ENCODE results near the gene UXT.

DNA sequence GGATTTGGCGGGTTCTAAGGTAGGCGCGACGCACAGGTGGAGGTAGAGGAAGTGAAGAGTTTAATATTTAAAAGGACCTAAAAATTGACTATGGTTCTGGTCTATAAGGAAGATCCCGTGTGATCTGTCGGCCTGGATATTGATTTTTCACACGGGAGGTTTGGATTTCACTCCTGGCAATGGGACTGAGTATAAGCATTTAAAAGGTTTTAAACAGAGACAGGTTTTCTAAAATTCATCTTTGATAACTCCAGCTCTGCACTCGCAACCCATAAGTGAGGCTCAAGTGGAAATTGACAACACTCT lies 394 bp upstream of the UXT start:
- TF ChIP-seq, protein P1, sequence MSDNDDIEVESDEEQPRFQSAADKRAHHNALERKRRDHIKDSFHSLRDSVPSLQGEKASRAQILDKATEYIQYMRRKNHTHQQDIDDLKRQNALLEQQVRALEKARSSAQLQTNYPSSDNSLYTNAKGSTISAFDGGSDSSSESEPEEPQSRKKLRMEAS (IDR thresholded peaks at IDR 0.05; ENCODE audit: insufficient read depth, insufficient read length) = no peak
- TF ChIP-seq, protein P2, sequence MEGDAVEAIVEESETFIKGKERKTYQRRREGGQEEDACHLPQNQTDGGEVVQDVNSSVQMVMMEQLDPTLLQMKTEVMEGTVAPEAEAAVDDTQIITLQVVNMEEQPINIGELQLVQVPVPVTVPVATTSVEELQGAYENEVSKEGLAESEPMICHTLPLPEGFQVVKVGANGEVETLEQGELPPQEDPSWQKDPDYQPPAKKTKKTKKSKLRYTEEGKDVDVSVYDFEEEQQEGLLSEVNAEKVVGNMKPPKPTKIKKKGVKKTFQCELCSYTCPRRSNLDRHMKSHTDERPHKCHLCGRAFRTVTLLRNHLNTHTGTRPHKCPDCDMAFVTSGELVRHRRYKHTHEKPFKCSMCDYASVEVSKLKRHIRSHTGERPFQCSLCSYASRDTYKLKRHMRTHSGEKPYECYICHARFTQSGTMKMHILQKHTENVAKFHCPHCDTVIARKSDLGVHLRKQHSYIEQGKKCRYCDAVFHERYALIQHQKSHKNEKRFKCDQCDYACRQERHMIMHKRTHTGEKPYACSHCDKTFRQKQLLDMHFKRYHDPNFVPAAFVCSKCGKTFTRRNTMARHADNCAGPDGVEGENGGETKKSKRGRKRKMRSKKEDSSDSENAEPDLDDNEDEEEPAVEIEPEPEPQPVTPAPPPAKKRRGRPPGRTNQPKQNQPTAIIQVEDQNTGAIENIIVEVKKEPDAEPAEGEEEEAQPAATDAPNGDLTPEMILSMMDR (IDR thresholded peaks at IDR 0.05; ENCODE audit: extremely low read depth in 1 of 2, insufficient read depth in 1 of 2, low read depth in 1 of 2, low read length in 2 of 2) = no peak
- no peak for TF ChIP-seq EZH2 (IDR thresholded peaks at IDR 0.05; ENCODE audit: borderline replicate concordance, low read depth, low read length, severe bottlenecking)
- no peak for TF ChIP-seq POLR2AphosphoS5 (IDR thresholded peaks at IDR 0.05; ENCODE audit: insufficient read depth, low read depth, low read length)
- no peak for TF ChIP-seq JUN (IDR thresholded peaks at IDR 0.05; ENCODE audit: borderline replicate concordance, insufficient read depth, insufficient read length, low read depth)

All from endothelial cell of umbilical vein (primary cell).